Stimulated activated CD8-positive, alpha-beta memory T cell treated with anti-CD3 and anti-CD28 coated beads, Interleukin-15, amount 100 ng/mL, for 1 hour (primary cell): Measurements from ENCODE around the gene PTPN7.
"Not testable (repeated sequence)": the region's sequence is repeated elsewhere in the genome, so short reads cannot be mapped to it uniquely, and the experiment has no call there.

ENCODE experiments used
- DNase-seq: peaks from one replicate; pipeline ENCODE4 v3.0.0-alpha.2; 2020; ENCODE audit warnings: low read depth

The PTPN7 gene

GRCh38 chr1:202151045-202151444 is 9.4 kb downstream of the PTPN7 start:
- no peak for DNase-seq

- no peak for DNase-seq
Observed at GRCh38 chr1:202150602-202151001, 9.8 kb downstream of the PTPN7 start.

GRCh38 chr1:202150187-202150586 is 10.2 kb downstream of the PTPN7 start:
- no peak for DNase-seq

- no peak for DNase-seq
Observed at GRCh38 chr1:202149566-202149965, 10.8 kb downstream of the PTPN7 start.

- no peak for DNase-seq
Observed at GRCh38 chr1:202148391-202148790, 12.0 kb downstream of the PTPN7 start.

- DNase-seq: no peak
Observed at GRCh38 chr1:202146993-202147392, 13.4 kb downstream of the PTPN7 start.

GRCh38 chr1:202146279-202146678 is 14.1 kb downstream of the PTPN7 start:
- DNase-seq: no peak

- DNase-seq: not testable (repeated sequence)
Observed at GRCh38 chr1:202145744-202146140, 14.7 kb downstream of the PTPN7 start.

GRCh38 chr1:202145068-202145743 is 15.2 kb downstream of the PTPN7 start:
- DNase-seq: no peak

GRCh38 chr1:202144402-202145067 is 15.9 kb downstream of the PTPN7 start, which contains the start of gene ARL8A:
ARL8A (minus strand) TSS chr1:202144737; CDS start chr1:202144572, 165 bp downstream.
- DNase-seq: no peak

GRCh38 chr1:202143768-202144401 is 16.5 kb downstream of the PTPN7 start:
- DNase-seq: no peak

GRCh38 chr1:202143011-202143767 is 17.2 kb downstream of the PTPN7 start:
- no peak for DNase-seq

GRCh38 chr1:202141468-202141867 is 18.9 kb downstream of the PTPN7 start:
- not testable (repeated sequence) for DNase-seq

- DNase-seq: no peak
Observed at GRCh38 chr1:202140833-202141232, 19.6 kb downstream of the PTPN7 start.

GRCh38 chr1:202135221-202135721 is 25.1 kb downstream of the PTPN7 start:
- no peak for DNase-seq

GRCh38 chr1:202134645-202135172 is 25.7 kb downstream of the PTPN7 start:
- DNase-seq: no peak

GRCh38 chr1:202133989-202134388 is 26.4 kb downstream of the PTPN7 start:
- no peak for DNase-seq

- no peak for DNase-seq
Observed at GRCh38 chr1:202133496-202133895, 26.9 kb downstream of the PTPN7 start.

GRCh38 chr1:202133001-202133400 is 27.4 kb downstream of the PTPN7 start:
- DNase-seq: no peak

GRCh38 chr1:202131956-202132821 is 28.2 kb downstream of the PTPN7 start:
- DNase-seq: no peak
